Measurements from ENCODE around the gene DACT2.

DACT2 gene

GRCh38 chr6:168261234-168261633, 58.3 kb downstream of the DACT2 start:
- no peak for DNase-seq

DNA sequence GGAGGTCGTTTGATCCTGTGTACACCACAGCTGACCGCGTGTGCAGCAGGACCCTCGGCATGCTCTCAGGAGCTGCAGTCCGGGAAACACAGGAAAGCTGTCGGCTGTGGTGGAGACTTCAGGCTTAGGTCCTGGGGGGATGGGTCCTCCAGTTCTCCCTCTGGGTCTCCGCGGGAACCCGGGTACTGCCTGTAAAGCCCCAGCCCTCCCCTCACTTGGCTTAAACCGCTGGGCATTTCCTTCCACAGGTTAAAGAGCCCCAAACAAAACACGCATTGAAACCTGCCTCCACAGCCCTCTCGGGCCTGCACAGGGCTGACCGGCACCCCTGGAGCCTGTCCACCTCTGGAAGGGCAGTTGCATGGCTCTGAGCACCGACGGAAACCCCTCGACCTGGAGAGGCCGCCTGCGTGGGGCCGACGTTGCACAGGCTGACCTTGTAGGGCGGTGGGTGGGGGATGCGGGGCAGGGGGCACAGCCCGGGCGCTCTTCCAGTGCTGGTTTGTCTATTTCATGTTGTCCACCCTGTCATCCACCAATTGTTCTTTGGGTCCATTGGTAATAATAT, 59.1 kb downstream of the DACT2 start:
- no peak for DNase-seq

- DNase-seq: no peak
Measured at GRCh38 chr6:168258795-168259194, 60.8 kb downstream of the DACT2 start.

- DNase-seq: no peak
Measured at GRCh38 chr6:168256940-168257339, 62.6 kb downstream of the DACT2 start.

Measured in NCI-H146 (cell line).